Stimulated activated CD4-positive, alpha-beta T cell treated with anti-CD3 and anti-CD28 coated beads, Interleukin-1b, Interleukin-23, amount 100 ng/mL, for 48 hours (primary cell): ENCODE measurements around the gene COTL1.
"Not testable (repeated sequence)": the region's sequence is repeated elsewhere in the genome, so short reads cannot be mapped to it uniquely, and the experiment has no call there.

Experiments
- DNase-seq: peaks from one replicate; pipeline ENCODE4 v3.0.0-alpha.2; 2020

Gene COTL1

GRCh38 chr16:84524941-84525581 is 92.8 kb downstream of the COTL1 start:
- DNase-seq = not testable (repeated sequence)

DNA sequence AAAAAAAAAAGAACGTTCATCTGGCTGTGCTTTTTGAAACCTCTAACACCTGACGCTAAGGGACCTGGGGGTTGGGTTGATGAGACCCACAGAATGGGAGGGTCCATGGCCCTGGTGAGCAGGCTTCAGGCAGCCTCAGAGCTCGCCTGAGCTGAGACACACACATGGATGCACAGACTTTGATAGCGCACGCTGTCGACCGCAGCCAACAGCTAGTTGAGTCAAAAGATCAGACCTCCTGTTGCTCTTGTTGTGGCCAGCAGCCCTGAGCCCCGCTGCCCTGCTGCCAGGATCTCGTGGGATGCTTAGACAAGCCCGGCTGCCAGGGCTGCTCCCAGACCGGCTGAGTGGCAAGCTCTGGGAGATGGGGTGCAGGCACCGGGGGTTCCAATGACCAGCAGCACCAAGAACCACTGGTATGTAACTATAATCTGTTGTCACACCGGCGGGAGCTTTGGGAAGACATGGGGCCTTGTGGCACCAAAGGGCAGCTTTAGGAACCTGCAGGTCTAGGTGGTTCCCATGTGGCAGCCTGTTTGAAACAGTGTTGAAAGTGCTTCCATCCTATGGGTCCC is 93.4 kb downstream of the COTL1 start:
- no peak for DNase-seq

DNA sequence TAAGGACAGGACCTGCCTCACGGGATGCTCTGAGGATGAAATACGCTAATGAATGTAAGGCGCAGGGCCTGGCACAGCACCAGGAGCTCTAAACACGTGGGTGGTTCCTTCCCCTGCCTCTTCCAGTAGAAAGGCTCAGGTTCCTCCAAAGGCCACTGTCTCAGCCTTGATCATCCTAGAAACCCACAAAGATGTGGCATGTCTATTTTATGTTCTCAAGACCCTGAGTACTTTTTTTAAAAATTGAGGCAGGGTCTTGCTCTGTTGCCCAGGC is 96.4 kb downstream of the COTL1 start:
- DNase-seq = no peak

GRCh38 chr16:84520725-84521496 is 97.0 kb downstream of the COTL1 start:
- no peak for DNase-seq

GRCh38 chr16:84519855-84520254 is 98.0 kb downstream of the COTL1 start:
- DNase-seq = no peak

GRCh38 chr16:84518804-84519341 is 99.0 kb downstream of the COTL1 start:
- peak; percentile 69 for DNase-seq

- DNase-seq = not testable (repeated sequence)
These were observed 99.7 kb downstream of the COTL1 start for GRCh38 chr16:84518220-84518619.

- DNase-seq = no peak
These were observed 100.5 kb downstream of the COTL1 start for GRCh38 chr16:84517366-84517765.
